WI38 (cell line): ENCODE results near the gene MYO7A.

Source experiments
- H3K4me3 ChIP-seq: 2 replicates; pipeline ENCODE4 v1.5.1; 2011; ENCODE audit warnings: low read depth, mild to moderate bottlenecking, control low read depth, low read length
- TF ChIP-seq, protein P1 (sequence below): IDR thresholded peaks from 2 replicates; pipeline ENCODE4 v1.5.1; 2012; ENCODE audit warnings: low read depth, mild to moderate bottlenecking, control low read depth, low read length

The MYO7A gene

DNA sequence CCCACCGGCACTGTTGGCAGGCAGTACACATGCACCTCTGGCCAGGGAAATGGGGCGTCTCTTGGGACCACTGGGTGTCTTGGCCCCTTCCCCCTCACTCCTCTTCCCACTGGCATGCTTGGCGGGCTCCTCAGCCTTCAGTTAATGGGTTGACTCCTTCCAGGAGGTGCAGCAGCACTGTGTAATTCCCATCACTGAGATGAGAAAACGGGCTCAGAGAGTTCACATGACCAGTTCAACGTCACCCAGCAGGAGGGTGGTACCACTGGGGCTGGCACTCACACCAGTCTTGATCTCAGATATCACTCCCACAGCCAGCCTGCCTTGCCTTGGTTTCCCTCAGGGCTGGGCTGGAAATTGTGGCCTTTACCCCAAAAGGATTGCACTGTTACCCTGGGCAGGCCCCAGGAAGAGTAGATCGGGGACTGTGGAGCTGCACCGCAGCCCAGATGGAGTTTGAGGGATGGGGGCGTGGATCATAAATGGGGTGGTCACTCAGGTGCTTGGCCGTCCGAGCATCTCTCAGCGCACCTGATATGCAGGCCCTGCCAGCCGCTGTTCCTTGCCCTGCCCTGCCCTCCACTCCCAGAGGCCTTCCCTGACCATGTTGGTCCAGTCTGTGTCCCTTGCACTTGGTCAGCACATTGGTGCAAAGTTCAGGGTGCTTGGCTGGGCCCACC lies 44.3 kb upstream of the MYO7A start:
- TF ChIP-seq, protein P1, sequence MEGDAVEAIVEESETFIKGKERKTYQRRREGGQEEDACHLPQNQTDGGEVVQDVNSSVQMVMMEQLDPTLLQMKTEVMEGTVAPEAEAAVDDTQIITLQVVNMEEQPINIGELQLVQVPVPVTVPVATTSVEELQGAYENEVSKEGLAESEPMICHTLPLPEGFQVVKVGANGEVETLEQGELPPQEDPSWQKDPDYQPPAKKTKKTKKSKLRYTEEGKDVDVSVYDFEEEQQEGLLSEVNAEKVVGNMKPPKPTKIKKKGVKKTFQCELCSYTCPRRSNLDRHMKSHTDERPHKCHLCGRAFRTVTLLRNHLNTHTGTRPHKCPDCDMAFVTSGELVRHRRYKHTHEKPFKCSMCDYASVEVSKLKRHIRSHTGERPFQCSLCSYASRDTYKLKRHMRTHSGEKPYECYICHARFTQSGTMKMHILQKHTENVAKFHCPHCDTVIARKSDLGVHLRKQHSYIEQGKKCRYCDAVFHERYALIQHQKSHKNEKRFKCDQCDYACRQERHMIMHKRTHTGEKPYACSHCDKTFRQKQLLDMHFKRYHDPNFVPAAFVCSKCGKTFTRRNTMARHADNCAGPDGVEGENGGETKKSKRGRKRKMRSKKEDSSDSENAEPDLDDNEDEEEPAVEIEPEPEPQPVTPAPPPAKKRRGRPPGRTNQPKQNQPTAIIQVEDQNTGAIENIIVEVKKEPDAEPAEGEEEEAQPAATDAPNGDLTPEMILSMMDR: no peak
- no peak overlapping the region for H3K4me3 ChIP-seq

DNA sequence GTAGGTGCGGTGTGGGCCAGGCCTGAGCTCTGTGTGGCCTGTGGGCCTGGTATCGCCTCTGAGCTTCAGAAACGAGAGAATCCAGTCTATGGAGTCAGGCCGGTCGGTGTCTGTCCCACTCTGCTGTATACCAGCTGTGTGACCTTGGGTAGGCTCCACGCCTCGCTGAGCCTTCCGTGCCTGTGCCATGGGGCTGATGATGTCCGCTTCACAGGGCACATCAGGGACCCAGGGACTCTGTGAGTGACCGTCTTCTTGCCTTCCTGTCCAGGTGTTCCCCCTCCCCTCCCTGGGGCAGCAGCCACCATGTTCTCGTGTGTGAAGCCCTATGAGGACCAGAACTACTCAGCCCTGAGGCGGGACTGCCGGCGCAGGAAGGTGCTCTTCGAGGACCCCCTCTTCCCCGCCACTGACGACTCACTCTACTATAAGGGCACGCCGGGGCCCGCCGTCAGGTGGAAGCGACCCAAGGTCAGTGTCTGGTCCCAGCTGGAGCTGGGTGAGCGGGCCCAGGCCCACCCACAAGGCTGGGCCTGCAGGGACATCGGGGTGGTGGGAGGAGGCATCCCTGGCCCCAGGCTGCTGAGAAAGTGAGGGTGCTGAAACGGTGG lies 43.4 kb upstream of the MYO7A start:
- TF ChIP-seq, protein P1: no peak
- H3K4me3 ChIP-seq: no peak overlapping the region

DNA sequence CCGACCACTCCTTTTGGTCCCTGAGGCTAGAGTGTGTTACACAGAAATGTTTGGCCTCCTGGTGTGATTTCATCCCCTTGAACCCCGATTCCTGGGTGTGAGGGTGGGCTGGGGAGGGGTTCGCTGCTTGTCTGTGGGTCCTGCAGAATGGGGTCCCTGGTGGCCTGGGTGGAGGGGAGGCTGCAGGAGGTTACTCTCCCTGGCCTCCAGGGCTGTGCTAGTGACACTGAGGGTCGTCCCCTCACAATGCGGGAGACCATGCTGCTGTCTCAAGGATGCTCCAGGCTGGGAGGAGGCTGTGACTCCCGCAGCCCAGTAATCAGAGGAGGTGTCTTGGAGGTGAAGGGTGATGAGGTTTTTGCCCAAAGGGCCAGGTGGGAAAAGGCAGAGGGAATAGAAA lies 42.4 kb upstream of the MYO7A start:
- H3K4me3 ChIP-seq: no peak overlapping the region
- TF ChIP-seq, protein P1: no peak

DNA sequence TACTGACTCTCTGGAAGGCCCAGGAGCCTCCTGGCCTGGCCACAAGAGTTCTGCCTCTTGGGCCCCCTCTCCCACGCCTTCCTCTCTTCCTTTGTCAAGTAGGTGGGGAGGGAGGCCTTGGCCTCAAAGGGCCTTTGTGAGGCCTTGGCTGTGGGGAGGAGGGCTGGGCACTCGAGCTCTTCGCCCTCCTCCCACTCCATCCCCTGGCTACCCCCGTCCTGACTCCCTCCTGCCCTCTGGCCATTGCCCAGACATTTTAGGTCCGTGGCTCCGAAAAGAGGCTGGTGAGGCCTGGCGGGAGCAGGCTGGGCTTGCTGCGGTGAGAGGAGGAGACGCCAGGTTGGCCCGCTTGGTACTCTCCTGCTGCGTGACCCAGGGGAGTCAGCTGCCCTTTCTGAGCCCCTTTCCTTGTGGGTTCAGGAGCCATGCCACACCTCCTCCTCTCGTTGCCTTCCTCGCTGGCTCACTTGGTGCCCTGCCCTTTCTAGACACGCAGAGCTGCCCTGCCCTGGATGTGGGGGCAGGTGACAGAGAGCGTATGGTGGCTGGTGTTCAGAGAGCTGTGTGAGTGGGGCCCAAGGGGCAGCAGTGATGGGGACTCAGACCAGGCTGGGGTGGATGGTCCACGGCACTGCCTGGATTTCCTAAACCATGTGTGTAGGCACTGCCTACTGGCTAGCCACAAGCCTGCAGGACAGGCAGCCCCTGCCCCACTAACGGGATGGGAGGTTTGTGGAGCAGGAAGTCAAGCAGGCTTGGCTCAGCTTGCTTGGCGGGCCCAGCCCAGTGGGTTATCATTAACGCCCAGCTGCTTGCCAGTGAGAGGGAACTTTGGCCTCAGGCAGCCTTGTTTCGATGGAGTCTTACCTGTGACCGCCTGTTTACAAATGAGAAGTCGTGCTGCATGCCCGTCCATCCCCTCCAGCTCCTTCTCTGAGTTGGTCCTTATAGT lies 41.2 kb upstream of the MYO7A start:
- H3K4me3 ChIP-seq: no peak overlapping the region
- TF ChIP-seq, protein P1: no peak

DNA sequence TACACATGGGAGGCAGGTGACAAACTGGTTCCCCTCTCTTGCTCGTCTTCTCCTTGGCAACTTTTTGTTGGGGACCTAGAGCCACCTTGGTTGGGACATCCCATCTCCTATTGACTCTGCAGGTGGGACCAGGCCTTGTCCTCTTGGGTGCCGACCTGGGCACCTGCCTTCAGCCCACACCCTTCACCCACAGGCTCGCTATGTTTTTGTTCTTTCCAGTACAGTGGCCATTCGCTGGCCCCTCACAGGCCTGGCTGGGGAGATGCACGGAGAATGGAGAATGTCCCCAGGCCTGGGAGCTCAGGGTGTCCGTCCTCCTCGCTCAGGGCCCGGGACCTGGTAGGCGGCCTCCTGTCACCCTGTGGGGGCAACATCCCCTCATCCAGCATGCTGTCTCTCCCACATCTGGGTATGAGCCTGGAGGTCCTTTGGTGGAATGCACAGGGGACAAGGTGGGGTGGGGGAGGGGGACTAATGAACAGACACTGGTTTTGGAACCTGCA lies 40.3 kb upstream of the MYO7A start:
- H3K4me3 ChIP-seq: no peak overlapping the region
- TF ChIP-seq, protein P1: no peak

DNA sequence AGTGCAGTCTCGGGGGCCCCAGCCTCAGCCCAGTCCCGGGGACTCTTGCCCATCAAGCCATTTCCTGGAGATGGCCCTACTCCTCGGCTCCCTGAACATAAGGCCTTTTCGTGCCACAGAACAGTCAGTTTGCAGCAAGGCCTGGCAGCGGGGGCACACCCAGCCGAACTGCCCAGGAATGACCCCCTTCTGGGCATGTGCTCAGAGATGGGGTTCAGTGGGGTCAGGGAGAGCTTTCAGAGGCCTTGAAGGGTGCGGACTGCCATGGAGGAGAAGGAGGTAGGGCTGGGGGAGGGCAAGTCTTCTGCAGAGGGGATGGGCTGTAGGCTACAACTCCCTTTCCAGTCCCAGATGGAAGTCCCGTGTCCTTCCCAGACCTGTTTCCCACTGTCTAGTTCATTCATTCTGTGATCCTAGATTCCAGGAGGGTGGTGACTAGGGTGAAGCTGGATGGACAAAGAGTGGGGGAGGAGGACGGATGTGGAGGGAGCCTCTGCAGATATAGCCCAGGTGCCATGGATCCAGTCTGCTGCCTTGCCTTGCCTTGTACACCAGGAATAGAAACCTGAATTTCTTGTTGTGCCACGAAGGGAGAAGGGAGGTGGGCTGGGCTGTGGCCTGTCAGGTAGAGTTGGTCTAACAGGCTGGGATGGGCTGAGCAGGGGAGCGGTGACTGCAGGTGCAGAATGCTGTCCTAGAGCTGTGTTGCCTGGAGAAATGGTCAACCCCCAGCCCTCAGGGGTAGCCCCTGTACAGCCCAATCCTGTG lies 39.6 kb upstream of the MYO7A start:
- TF ChIP-seq, protein P1: no peak
- no peak overlapping the region for H3K4me3 ChIP-seq
